GM19035 (cell line): ENCODE measurements around the gene NELL2.
"Not testable (repeated sequence)": the region's sequence is repeated elsewhere in the genome, so short reads cannot be mapped to it uniquely, and the experiment has no call there.

ENCODE experiments used
- ATAC-seq: cut with Tn5 transposase; IDR thresholded peaks from one replicate; pipeline ENCODE4 v1.9.1; 2021; ENCODE audit not compliant: unreplicated experiment

NELL2 gene

GRCh38 chr12:44779766-44780165, 96.3 kb downstream of the NELL2 start:
- ATAC-seq, result no peak

GRCh38 chr12:44778863-44779262, 97.3 kb downstream of the NELL2 start:
- ATAC-seq, result no peak

- no peak for ATAC-seq
These were observed 99.1 kb downstream of the NELL2 start for GRCh38 chr12:44777044-44777443.

- ATAC-seq, result no peak
These were observed 100.2 kb downstream of the NELL2 start for GRCh38 chr12:44775901-44776300.

- ATAC-seq, result no peak
These were observed 101.2 kb downstream of the NELL2 start for GRCh38 chr12:44774815-44775411.

- ATAC-seq, result no peak
These were observed 104.6 kb downstream of the NELL2 start for GRCh38 chr12:44771485-44772021.

GRCh38 chr12:44765796-44766195, 110.3 kb downstream of the NELL2 start:
- no peak for ATAC-seq

- no peak for ATAC-seq
These were observed 113.1 kb downstream of the NELL2 start for GRCh38 chr12:44763021-44763420.

- no peak for ATAC-seq
These were observed 116.8 kb downstream of the NELL2 start for GRCh38 chr12:44759289-44759688.

GRCh38 chr12:44750468-44750867, 125.6 kb downstream of the NELL2 start:
- ATAC-seq, result no peak

- ATAC-seq, result no peak
These were observed 126.5 kb downstream of the NELL2 start for GRCh38 chr12:44749566-44749965.

- no peak for ATAC-seq
These were observed 127.1 kb downstream of the NELL2 start for GRCh38 chr12:44748950-44749468.

GRCh38 chr12:44741292-44741980, 134.7 kb downstream of the NELL2 start:
- not testable (repeated sequence) for ATAC-seq

GRCh38 chr12:44738051-44738450, 138.1 kb downstream of the NELL2 start:
- no peak for ATAC-seq

GRCh38 chr12:44728566-44728965, 147.5 kb downstream of the NELL2 start:
- no peak for ATAC-seq

- no peak for ATAC-seq
These were observed 155.8 kb downstream of the NELL2 start for GRCh38 chr12:44720265-44720664.

- ATAC-seq, result no peak
These were observed 158.5 kb downstream of the NELL2 start for GRCh38 chr12:44717612-44718011.

GRCh38 chr12:44716711-44717110, 159.4 kb downstream of the NELL2 start:
- ATAC-seq, result no peak

GRCh38 chr12:44711736-44712135, 164.4 kb downstream of the NELL2 start:
- no peak for ATAC-seq

GRCh38 chr12:44709166-44709565, 166.9 kb downstream of the NELL2 start:
- ATAC-seq, result no peak

- no peak for ATAC-seq
These were observed 167.9 kb downstream of the NELL2 start for GRCh38 chr12:44708218-44708617.

- ATAC-seq, result no peak
These were observed 172.8 kb downstream of the NELL2 start for GRCh38 chr12:44703182-44703910.
